Sigmoid colon (tissue), 4 donors: Measurements from ENCODE around the gene PIGZ.

Experiments
- CTCF ChIP-seq, 4 experiments: fragments of 450-650 bp in 3 of 4; fragments of 200-600 bp in 1 of 4; IDR thresholded peaks; one replicate each; pipeline ENCODE4 v1.5.1; 2016 to 2019; ENCODE audit warnings: antibody characterized with exemption in 4 of 4, mild to moderate bottlenecking in 3 of 4, moderate library complexity in 2 of 4
- POLR2AphosphoS5 ChIP-seq, 4 donors: sonication (generic); formaldehyde crosslinking; IDR thresholded peaks; one replicate each; pipeline ENCODE4 v1.6.1; 2017; ENCODE audit warnings: antibody characterized with exemption in 4 of 4

GRCh38 chr3:196962108-196962929 is 6.3 kb downstream of the PIGZ start:
- TF ChIP-seq POLR2AphosphoS5 (IDR thresholded peaks at IDR 0.05) (no peak), CTCF (IDR thresholded peaks at IDR 0.05) (no peak)
